Hepatocyte (in vitro differentiated cells): Measurements from ENCODE around the gene TRIM46.

ENCODE experiments used
- CTCF ChIP-seq: fragments of 200-600 bp; sonication (generic); IDR thresholded peaks from 2 replicates; pipeline ENCODE4 v1.5.1; 2016; ENCODE audit warnings: antibody characterized with exemption, mild to moderate bottlenecking; ENCODE audit not compliant: poor library complexity
- EZH2 ChIP-seq: fragments of 200-600 bp; sonication (generic); IDR thresholded peaks from 2 replicates; pipeline ENCODE4 v1.6.1; 2016; ENCODE audit warnings: antibody characterized with exemption, mild to moderate bottlenecking, borderline replicate concordance
- EZH2phosphoT487 ChIP-seq: fragments of 200-600 bp; sonication (generic); IDR thresholded peaks from one replicate; pipeline ENCODE4 v1.6.1; 2018; ENCODE audit warnings: antibody characterized with exemption, mild to moderate bottlenecking, low read depth, moderate library complexity; ENCODE audit not compliant: unreplicated experiment, severe bottlenecking

GRCh38 chr1:155202731-155203515 lies 29.3 kb downstream of the TRIM46 start:
- TF ChIP-seq CTCF (no peak), EZH2 (no peak), EZH2phosphoT487 (no peak)
